H9 (cell line): Measurements from ENCODE around the gene SLC6A19. TPM values are rescaled to one million over a fixed set of nuclear protein-coding genes. Genes with fewer than 3 reads are reported as not detected.
A peak's percentile ranks its signal among the peaks of the same experiment; 100 is the strongest.

Source experiments
- DNase-seq: peaks from one replicate; pipeline ENCODE4 v3.0.0-alpha.2; 2017
- H2AFZ ChIP-seq: one replicate; pipeline ENCODE4 v1.6.1; 2013; ENCODE audit warnings: mild to moderate bottlenecking, low read length, control low read depth, moderate library complexity
- H2AK5ac ChIP-seq: 2 replicates; pipeline ENCODE4 v1.6.1; 2013; ENCODE audit warnings: low read length, control low read depth, mixed read lengths; ENCODE audit not compliant: insufficient read length
- H2BK120ac ChIP-seq: one replicate; pipeline ENCODE4 v1.6.1; 2013; ENCODE audit warnings: low read depth, mild to moderate bottlenecking, low read length, control low read depth, inconsistent platforms; ENCODE audit not compliant: poor library complexity, severe bottlenecking
- H2BK12ac ChIP-seq: 2 replicates; pipeline ENCODE4 v1.6.1; 2013; ENCODE audit warnings: low read length, control low read depth, mixed read lengths, low read depth; ENCODE audit not compliant: insufficient read length
- H2BK15ac ChIP-seq: 2 replicates; pipeline ENCODE4 v1.6.1; 2013; ENCODE audit warnings: low read depth, low read length, control low read depth
- H2BK20ac ChIP-seq: one replicate; pipeline ENCODE4 v1.6.1; 2013; ENCODE audit warnings: low read depth, mild to moderate bottlenecking, low read length, control low read depth, inconsistent platforms; ENCODE audit not compliant: poor library complexity, severe bottlenecking
- H2BK5ac ChIP-seq: 2 replicates; pipeline ENCODE4 v1.6.1; 2013; ENCODE audit warnings: low read length, control low read depth, mixed read lengths; ENCODE audit not compliant: insufficient read length
- H3K14ac ChIP-seq: 2 replicates; pipeline ENCODE4 v1.6.1; 2013; ENCODE audit warnings: low read length, control low read depth; ENCODE audit not compliant: insufficient read depth
- H3K18ac ChIP-seq: 2 replicates; pipeline ENCODE4 v1.6.1; 2013; ENCODE audit warnings: low read depth, mild to moderate bottlenecking, mixed read lengths, low read length, control low read depth; ENCODE audit not compliant: insufficient read length
- H3K23ac ChIP-seq: 2 replicates; pipeline ENCODE4 v1.6.1; 2013; ENCODE audit warnings: low read length, control low read depth, mixed read lengths, low read depth; ENCODE audit not compliant: insufficient read length
- H3K23me2 ChIP-seq: 2 replicates; pipeline ENCODE4 v1.6.1; 2013; ENCODE audit warnings: low read depth, mild to moderate bottlenecking, mixed read lengths, low read length, control low read depth; ENCODE audit not compliant: insufficient read length, poor library complexity, severe bottlenecking
- H3K27ac ChIP-seq: 2 replicates; pipeline ENCODE4 v1.5.1; 2013; ENCODE audit warnings: low read length, control low read depth, mixed read lengths, low read depth; ENCODE audit not compliant: insufficient read length
- H3K27me3 ChIP-seq: 2 replicates; pipeline ENCODE4 v1.6.1; 2013; ENCODE audit warnings: low read length, control low read depth, inconsistent platforms; ENCODE audit not compliant: insufficient read depth
- H3K4ac ChIP-seq: 2 replicates; pipeline ENCODE4 v1.6.1; 2013; ENCODE audit warnings: low read depth, mild to moderate bottlenecking, control low read depth, inconsistent platforms, low read length, moderate library complexity
- H3K4me1 ChIP-seq: 2 replicates; pipeline ENCODE4 v1.6.1; 2013; ENCODE audit warnings: low read length, control low read depth, inconsistent platforms; ENCODE audit not compliant: insufficient read depth
- H3K4me2 ChIP-seq: 2 replicates; pipeline ENCODE4 v1.6.1; 2013; ENCODE audit warnings: low read length, control low read depth, mixed read lengths; ENCODE audit not compliant: insufficient read length, insufficient read depth
- H3K56ac ChIP-seq: 2 replicates; pipeline ENCODE4 v1.6.1; 2013; ENCODE audit warnings: low read depth, mild to moderate bottlenecking, mixed read lengths, low read length, control low read depth; ENCODE audit not compliant: insufficient read length
- H3K79me1 ChIP-seq: 2 replicates; pipeline ENCODE4 v1.6.1; 2013; ENCODE audit warnings: low read depth, mild to moderate bottlenecking, moderate library complexity, low read length, control low read depth, inconsistent platforms; ENCODE audit not compliant: insufficient read depth, poor library complexity, severe bottlenecking
- H3K79me2 ChIP-seq: 2 replicates; pipeline ENCODE4 v1.6.1; 2013; ENCODE audit warnings: low read length, control low read depth, inconsistent platforms; ENCODE audit not compliant: insufficient read depth
- H3K9ac ChIP-seq: 2 replicates; pipeline ENCODE4 v1.6.1; 2013; ENCODE audit warnings: low read length, control low read depth, mixed read lengths; ENCODE audit not compliant: insufficient read length; ENCODE audit errors: extremely low read depth
- H3K9me3 ChIP-seq: one replicate; pipeline ENCODE4 v1.6.1; 2013; ENCODE audit warnings: low read depth, low read length, inconsistent platforms; ENCODE audit not compliant: control insufficient read depth
- H3T11ph ChIP-seq: one replicate; pipeline ENCODE4 v1.6.1; 2013; ENCODE audit warnings: mild to moderate bottlenecking, low read length, control low read depth, inconsistent platforms
- H4K20me1 ChIP-seq: one replicate; pipeline ENCODE4 v1.6.1; 2013; ENCODE audit not compliant: control insufficient read depth, insufficient read length, insufficient read depth
- H4K5ac ChIP-seq: 2 replicates; pipeline ENCODE4 v1.6.1; 2013; ENCODE audit warnings: low read depth, mild to moderate bottlenecking, mixed read lengths, low read length, control low read depth; ENCODE audit not compliant: insufficient read length
- H4K8ac ChIP-seq: replicated peaks from 2 replicates; pipeline ENCODE4 v1.6.1; 2013; ENCODE audit warnings: low read length, control low read depth, mixed read lengths, low read depth; ENCODE audit not compliant: insufficient read length
- H4K91ac ChIP-seq: 2 replicates; pipeline ENCODE4 v1.6.1; 2013; ENCODE audit warnings: low read depth, mild to moderate bottlenecking, moderate library complexity, mixed read lengths, low read length, control low read depth; ENCODE audit not compliant: insufficient read length
- H3K27ac Mint-ChIP-seq, 3 experiments: 2 replicates in 2 of 3; 3 replicates in 1 of 3; pipeline ENCODE4 v1.8.0; 2020 to 2021; ENCODE audit warnings: mixed read lengths in 3 of 3, mild to moderate bottlenecking in 1 of 3, moderate library complexity in 1 of 3
- H3K27me3 Mint-ChIP-seq: 2 replicates; pipeline ENCODE4 v1.8.0; 2021; ENCODE audit warnings: low read depth, mild to moderate bottlenecking, moderate library complexity, mixed read lengths
- H3K36me3 Mint-ChIP-seq, 3 experiments: 2 replicates in 2 of 3; 3 replicates in 1 of 3; pipeline ENCODE4 v1.8.0; 2020 to 2021; ENCODE audit warnings: low read depth in 3 of 3, mixed read lengths in 3 of 3; ENCODE audit not compliant: insufficient read depth in 1 of 3
- H3K4me1 Mint-ChIP-seq, 2 experiments: 2 replicates each; pipeline ENCODE4 v1.8.0; 2020; ENCODE audit warnings: mixed read lengths in 2 of 2
- H3K4me3 Mint-ChIP-seq, 2 experiments: 2 replicates in 1 of 2; 3 replicates in 1 of 2; pipeline ENCODE4 v1.8.0; 2020 to 2021; ENCODE audit warnings: mild to moderate bottlenecking in 2 of 2, mixed read lengths in 2 of 2, moderate library complexity in 1 of 2
- H3K9me3 Mint-ChIP-seq, 2 experiments: 2 replicates in 1 of 2; 3 replicates in 1 of 2; pipeline ENCODE4 v1.8.0; 2020; ENCODE audit warnings: mild to moderate bottlenecking in 2 of 2, mixed read lengths in 2 of 2, moderate library complexity in 1 of 2
- CTCF ChIP-seq: fragments of 200-600 bp; sonication (generic); conservative IDR thresholded peaks from 3 replicates; pipeline ENCODE4 v1.8.0; 2021; ENCODE audit warnings: antibody characterized with exemption, mild to moderate bottlenecking
- WGBS: extraction: QIAGEN DNeasy Blood & Tissue Kit; methylation state at CpG from one replicate; pipeline ENCODE4 v1.1.7; 2013; ENCODE audit warnings: missing lambda C conversion rate, low lambda C conversion rate, mixed read lengths; ENCODE audit not compliant: insufficient read length; ENCODE audit errors: extremely low coverage; 5-methylcytosine and 5-hydroxymethylcytosine counted together
- total RNA-seq: library from RNA; stranded (reverse); gene quantifications from 2 replicates; pipeline ENCODE4 v1.2.1, GENCODE V29; 2021

SLC6A19 gene
- total RNA-seq, 1 experiment from 2014 or later, result not detected

GRCh38 chr5:1255081-1255561, 53.7 kb downstream of the SLC6A19 start:
- H3K9ac ChIP-seq, result no peak overlapping the region
- Mint-ChIP-seq H3K4me1 (peaks cover 3 to 7% of the 10 kb centered on the region in 2 experiments; a peak in 2 of 4 replicates), H3K4me3 (no peak overlapping the region), H3K27ac (peak overlapping the region in 1 of 3 experiments; percentile 6; a peak in 2 of 7 replicates), H3K27me3 (peaks cover 1% of the 10 kb centered on the region; the same call in 1 of the 2 replicates), H3K9me3 (no peaks in the 10 kb centered on the region), H3K36me3 (no peaks in the 10 kb centered on the region)
- H2AFZ ChIP-seq, result no peak overlapping the region
- H2BK15ac ChIP-seq, result no peak overlapping the region
- H3K4ac ChIP-seq, result no peak overlapping the region
- H3K27me3 ChIP-seq, result no peaks in the 10 kb centered on the region
- H2BK20ac ChIP-seq, result no peak overlapping the region
- no peaks in the 10 kb centered on the region for H3K79me2 ChIP-seq
- H4K20me1 ChIP-seq, result no peaks in the 10 kb centered on the region
- no peak overlapping the region for H2AK5ac ChIP-seq
- no peaks in the 10 kb centered on the region for H3K9me3 ChIP-seq
- no peak overlapping the region for H2BK5ac ChIP-seq
- no peak overlapping the region for H4K91ac ChIP-seq
- no peak overlapping the region for H3K4me2 ChIP-seq
- no peak overlapping the region for H3K56ac ChIP-seq
- no peak overlapping the region for H3K23ac ChIP-seq
- H3K23me2 ChIP-seq, result no peaks in the 10 kb centered on the region
- H3K14ac ChIP-seq, result no peak overlapping the region
- no peak overlapping the region for H4K5ac ChIP-seq
- no peak overlapping the region for H3K18ac ChIP-seq
- H3T11ph ChIP-seq, result no peak overlapping the region
- WGBS, result no CpG with 5 or more reads among the region's 16 CpGs
- no peak overlapping the region for H2BK120ac ChIP-seq
- no peak for DNase-seq
- no peaks in the 10 kb centered on the region for H3K4me1 ChIP-seq
- no peak overlapping the region for H4K8ac ChIP-seq
- no peak overlapping the region for H2BK12ac ChIP-seq
- TF ChIP-seq CTCF, result no peak
- no peaks in the 10 kb centered on the region for H3K79me1 ChIP-seq
- H3K27ac ChIP-seq, result no peak overlapping the region
